Endothelial cell of umbilical vein (primary cell): Measurements from ENCODE around the gene CMTR1. TPM values are rescaled to one million over a fixed set of nuclear protein-coding genes. Genes with fewer than 3 reads are reported as not detected.

Experiments used
- BruUV-seq: library from RNA; stranded (reverse); fragments of 400-500 nt; replicated peaks from 2 replicates; lab custom pipeline; 2021; lab: Mats Ljungman, UMichigan
- CTCF ChIA-PET: fragments of 300-600, 350-600 bp; sonication (Branson Sonifier 250); formaldehyde crosslinking; loops from one replicate; lab custom pipeline; 2021; ENCODE audit warnings: antibody characterized with exemption, inconsistent platforms; lab: Charles Lee
- POLR2A ChIA-PET: fragments of 300-600, 350-600 bp; sonication (Branson Sonifier 250); formaldehyde crosslinking; loops from one replicate; lab custom pipeline; 2021; ENCODE audit warnings: antibody characterized with exemption, inconsistent platforms; lab: Charles Lee
- DNase-seq: peaks from one replicate; pipeline ENCODE4 v3.0.0-alpha.2; 2011; ENCODE audit warnings: low read depth, low spot score
- FAIRE-seq: peaks from 2 replicates; lab custom pipeline; 2011; peaks lifted over from hg19 to GRCh38; lab: Jason Lieb, UNC
- H2AFZ ChIP-seq: 2 replicates; pipeline ENCODE4 v1.6.0; 2012; ENCODE audit warnings: low read depth, low read length, control low read depth, inconsistent platforms
- H3K27ac ChIP-seq: 2 replicates; pipeline ENCODE4 v1.5.1; 2011; ENCODE audit warnings: low read depth, mild to moderate bottlenecking, control low read depth, low read length, moderate library complexity; ENCODE audit not compliant: insufficient read depth
- H3K27me3 ChIP-seq, 2 experiments: 2 replicates each; pipeline versions ENCODE4 v1.6.0 to v1.6.1; 2011; ENCODE audit warnings: low read length in 2 of 2, mixed read lengths in 1 of 2; ENCODE audit not compliant: control insufficient read depth in 2 of 2, insufficient read depth in 2 of 2
- H3K36me3 ChIP-seq, 2 experiments: 2 replicates in 1 of 2; 3 replicates in 1 of 2; pipeline ENCODE4 v1.5.1; 2011; ENCODE audit warnings: low read length in 2 of 2, mild to moderate bottlenecking in 1 of 2, moderate library complexity in 1 of 2; ENCODE audit not compliant: control insufficient read depth in 2 of 2, insufficient read depth in 2 of 2; ENCODE audit errors: extremely low read depth in 1 of 2
- H3K4me1 ChIP-seq: 3 replicates; pipeline ENCODE4 v1.5.1; 2011; ENCODE audit warnings: mild to moderate bottlenecking, low read length; ENCODE audit not compliant: control insufficient read depth, insufficient read depth; ENCODE audit errors: extremely low read depth
- H3K4me2 ChIP-seq: 2 replicates; pipeline ENCODE4 v1.6.1; 2011; ENCODE audit warnings: low read length, control low read depth, mixed read lengths; ENCODE audit not compliant: insufficient read depth
- H3K4me3 ChIP-seq, 3 experiments: fragments of 200-600 bp in 1 of 3; sonication (generic), shearing (Covaris generic) in 1 of 3; replicated peaks in 1 of 3; 2 replicates each; pipeline ENCODE4 v1.5.1; 2011 to 2016; ENCODE audit warnings: control low read depth in 3 of 3, low read length in 3 of 3, mild to moderate bottlenecking in 2 of 3, inconsistent platforms in 1 of 3, low read depth in 1 of 3, moderate library complexity in 1 of 3; ENCODE audit not compliant: insufficient read depth in 1 of 3
- H3K79me2 ChIP-seq: 2 replicates; pipeline ENCODE4 v1.6.0; 2012; ENCODE audit warnings: low read length, inconsistent platforms; ENCODE audit not compliant: control insufficient read depth, insufficient read depth
- H3K9ac ChIP-seq: replicated peaks from 2 replicates; pipeline ENCODE3; 2011; ENCODE audit warnings: low read length, control low read depth; ENCODE audit not compliant: insufficient read depth; ENCODE audit errors: extremely low read depth
- H3K9me1 ChIP-seq: replicated peaks from 3 replicates; pipeline ENCODE4 v1.6.0; 2011; ENCODE audit warnings: mild to moderate bottlenecking, low read length; ENCODE audit not compliant: control insufficient read depth, insufficient read depth; ENCODE audit errors: extremely low read depth
- H3K9me3 ChIP-seq: replicated peaks from 2 replicates; pipeline ENCODE4 v1.5.1; 2012; ENCODE audit warnings: low read length, inconsistent platforms; ENCODE audit not compliant: control insufficient read depth, insufficient read depth
- H4K20me1 ChIP-seq: replicated peaks from 2 replicates; pipeline ENCODE3; 2011; ENCODE audit warnings: mild to moderate bottlenecking, low read length; ENCODE audit not compliant: control insufficient read depth, insufficient read depth; ENCODE audit errors: extremely low read depth
- CTCF ChIP-seq, 2 donors: IDR thresholded peaks; 1 replicate in 1 of 2; 2 replicates in 1 of 2; pipeline ENCODE4 v1.5.1; 2011; ENCODE audit warnings: low read length in 2 of 2, mild to moderate bottlenecking in 2 of 2, moderate library complexity in 2 of 2, control low read depth in 1 of 2, inconsistent platforms in 1 of 2, low read depth in 1 of 2; ENCODE audit not compliant: insufficient read depth in 1 of 2; ENCODE audit errors: extremely low read depth in 1 of 2
- EZH2 ChIP-seq: IDR thresholded peaks from 2 replicates; pipeline ENCODE4 v1.6.1; 2012; ENCODE audit warnings: borderline replicate concordance, low read depth, mild to moderate bottlenecking, moderate library complexity, low read length, inconsistent platforms; ENCODE audit not compliant: severe bottlenecking
- FOS ChIP-seq: IDR thresholded peaks from 2 replicates; pipeline ENCODE4 v1.6.1; 2011; ENCODE audit warnings: mild to moderate bottlenecking, low read length, moderate library complexity, borderline replicate concordance; ENCODE audit not compliant: insufficient read depth
- GATA2 ChIP-seq: IDR thresholded peaks from 2 replicates; pipeline ENCODE4 v1.7.0; 2011; ENCODE audit warnings: low read depth, mild to moderate bottlenecking, moderate library complexity, mixed read lengths, low read length; ENCODE audit not compliant: insufficient read length, insufficient read depth
- JUN ChIP-seq: IDR thresholded peaks from 2 replicates; pipeline ENCODE4 v1.6.1; 2011; ENCODE audit warnings: borderline replicate concordance, low read depth; ENCODE audit not compliant: insufficient read length, insufficient read depth
- MAX ChIP-seq: IDR thresholded peaks from 2 replicates; pipeline ENCODE4 v1.6.1; 2011; ENCODE audit not compliant: insufficient read depth, insufficient read length
- MYC ChIP-seq: IDR thresholded peaks from one replicate; pipeline ENCODE4 v1.6.1; 2011; ENCODE audit warnings: mild to moderate bottlenecking, low read depth, low read length
- POLR2A ChIP-seq: IDR thresholded peaks from 2 replicates; pipeline ENCODE4 v1.6.1; 2012; ENCODE audit warnings: low read depth, mild to moderate bottlenecking, control low read depth, low read length
- POLR2AphosphoS5 ChIP-seq: IDR thresholded peaks from 2 replicates; pipeline ENCODE4 v1.6.1; 2012; ENCODE audit warnings: low read depth, mild to moderate bottlenecking, control low read depth, low read length, moderate library complexity; ENCODE audit not compliant: insufficient read depth
- dilution Hi-C: fragments of 300-500 bp; cut with MboI; formaldehyde crosslinking; loops from one replicate; pipeline ENCODE4 v1.15.0; 2019; ENCODE audit warnings: low sequenced_read_pairs; ENCODE audit not compliant: extremely low pct_ligation_motif_present
- intact Hi-C: fragments of 100-400 bp; cut with micrococcal nuclease; formaldehyde crosslinking; loops from one replicate; pipeline ENCODE4 v1.10.0; 2022
- polyA plus RNA-seq, 4 experiments: library from polyadenylated mRNA; depleted of rRNA in 3 of 4; stranded (reverse) in 3 of 4; unstranded in 1 of 4; fragments of >200 nt; gene quantifications; 2 replicates each; pipeline versions ENCODE4 v1.2.1 to v1.2.3, GENCODE V29; 2011 to 2012; ENCODE audit warnings: missing spikeins in 1 of 4
- total RNA-seq: library from RNA; stranded (reverse); gene quantifications from 2 replicates; pipeline ENCODE4 v1.2.3, GENCODE V29; 2021

The CMTR1 gene
- total and polyA plus RNA-seq, 2 donors (not counting 3 experiments of a cell fraction or from before 2014, with no cell fraction given): 19.5 to 38.0 TPM

- intact Hi-C loops (no loop called here), dilution Hi-C loops (no loop called here)
- CTCF ChIA-PET: interaction anchor here (1.1 to 1.4 kb wide), 3 partner anchors 10 to 22 kb away, joined by 3 to 5 read pairs (median 4); no protein-coding TSS in a partner anchor
- H3K27ac ChIP-seq: no peak overlapping the region
- FAIRE-seq (no peak), DNase-seq (no peak)
- TF ChIP-seq MAX: no peak
- TF ChIP-seq EZH2: no peak
- TF ChIP-seq MYC: no peak
- TF ChIP-seq CTCF (IDR thresholded peaks at IDR 0.05; ENCODE audit: extremely low read depth in 1 of 2, insufficient read depth in 1 of 2, low read depth in 1 of 2, low read length in 2 of 2): no peak
- TF ChIP-seq JUN: no peak
- no peak for TF ChIP-seq POLR2AphosphoS5
- TF ChIP-seq GATA2: no peak
- no peak for TF ChIP-seq FOS
- TF ChIP-seq POLR2A: no peak
- POLR2A ChIA-PET: no interaction called here
- H2AFZ ChIP-seq: no peak overlapping the region
- no peaks in the 10 kb centered on the region for H3K36me3 ChIP-seq
- H3K79me2 ChIP-seq: no peaks in the 10 kb centered on the region
- H3K4me3 ChIP-seq: no peak overlapping the region
- H3K9ac ChIP-seq: no peak overlapping the region
- H3K9me1 ChIP-seq: no peaks in the 10 kb centered on the region
- no peaks in the 10 kb centered on the region for H3K9me3 ChIP-seq
- BruUV-seq: no TSS peak
- no peak overlapping the region for H3K4me2 ChIP-seq
- no peaks in the 10 kb centered on the region for H4K20me1 ChIP-seq
- H3K27me3 ChIP-seq: peaks cover 16 to 23% of the 10 kb centered on the region in 2 experiments
- H3K4me1 ChIP-seq: no peaks in the 10 kb centered on the region
Measured at GRCh38 chr6:37516920-37517405, 83.9 kb downstream of the CMTR1 start.
